ENCODE measurements around the gene RPUSD1. TPM values are rescaled to one million over a fixed set of nuclear protein-coding genes. Genes with fewer than 3 reads are reported as not detected.

The RPUSD1 gene
- total and polyA plus RNA-seq, 8 donors = 8.6 to 21.0 (median 12.1) TPM

DNA sequence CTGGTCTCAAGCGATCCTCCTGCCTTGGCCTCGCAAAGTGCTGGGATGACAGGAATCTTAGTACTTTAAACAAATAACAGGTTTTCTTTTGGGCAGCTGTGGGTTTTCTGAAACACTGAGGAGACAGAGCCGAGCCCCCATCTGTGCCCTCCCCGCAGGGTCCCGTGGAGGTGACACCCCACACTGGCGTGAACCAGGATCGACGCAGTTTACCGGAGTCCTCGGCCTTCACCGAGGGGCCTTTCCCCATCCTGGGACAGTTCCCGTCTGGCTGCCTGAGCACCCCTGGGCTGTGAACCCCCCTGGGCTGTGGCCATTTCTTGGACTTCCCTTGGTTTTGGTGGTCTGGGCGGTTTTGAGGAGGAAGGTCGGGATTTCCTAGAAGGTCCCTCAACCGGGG lies 27.7 kb upstream of the RPUSD1 start:
- H3K36me3 ChIP-seq = no peaks in the 10 kb centered on the region
- peaks cover 7 to 9% of the 10 kb centered on the region in 2 donors for H3K4me1 ChIP-seq
- no peak for DNase-seq
- no peak overlapping the region for H3K27ac ChIP-seq
- intact Hi-C loops (cut with DNase I) = loop anchor here in 1 of 2 donors (5.0 kb wide), 1 partner anchor 241 kb away; no protein-coding TSS in a partner anchor
- H3K9me3 ChIP-seq = no peaks in the 10 kb centered on the region
- H3K27me3 ChIP-seq = peaks cover 19 to 97% of the 10 kb centered on the region in 2 donors
- TF ChIP-seq, protein P1, sequence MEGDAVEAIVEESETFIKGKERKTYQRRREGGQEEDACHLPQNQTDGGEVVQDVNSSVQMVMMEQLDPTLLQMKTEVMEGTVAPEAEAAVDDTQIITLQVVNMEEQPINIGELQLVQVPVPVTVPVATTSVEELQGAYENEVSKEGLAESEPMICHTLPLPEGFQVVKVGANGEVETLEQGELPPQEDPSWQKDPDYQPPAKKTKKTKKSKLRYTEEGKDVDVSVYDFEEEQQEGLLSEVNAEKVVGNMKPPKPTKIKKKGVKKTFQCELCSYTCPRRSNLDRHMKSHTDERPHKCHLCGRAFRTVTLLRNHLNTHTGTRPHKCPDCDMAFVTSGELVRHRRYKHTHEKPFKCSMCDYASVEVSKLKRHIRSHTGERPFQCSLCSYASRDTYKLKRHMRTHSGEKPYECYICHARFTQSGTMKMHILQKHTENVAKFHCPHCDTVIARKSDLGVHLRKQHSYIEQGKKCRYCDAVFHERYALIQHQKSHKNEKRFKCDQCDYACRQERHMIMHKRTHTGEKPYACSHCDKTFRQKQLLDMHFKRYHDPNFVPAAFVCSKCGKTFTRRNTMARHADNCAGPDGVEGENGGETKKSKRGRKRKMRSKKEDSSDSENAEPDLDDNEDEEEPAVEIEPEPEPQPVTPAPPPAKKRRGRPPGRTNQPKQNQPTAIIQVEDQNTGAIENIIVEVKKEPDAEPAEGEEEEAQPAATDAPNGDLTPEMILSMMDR (IDR thresholded peaks at IDR 0.05) = no peak
- ATAC-seq = no peak
- H3K4me3 ChIP-seq = no peak overlapping the region

DNA sequence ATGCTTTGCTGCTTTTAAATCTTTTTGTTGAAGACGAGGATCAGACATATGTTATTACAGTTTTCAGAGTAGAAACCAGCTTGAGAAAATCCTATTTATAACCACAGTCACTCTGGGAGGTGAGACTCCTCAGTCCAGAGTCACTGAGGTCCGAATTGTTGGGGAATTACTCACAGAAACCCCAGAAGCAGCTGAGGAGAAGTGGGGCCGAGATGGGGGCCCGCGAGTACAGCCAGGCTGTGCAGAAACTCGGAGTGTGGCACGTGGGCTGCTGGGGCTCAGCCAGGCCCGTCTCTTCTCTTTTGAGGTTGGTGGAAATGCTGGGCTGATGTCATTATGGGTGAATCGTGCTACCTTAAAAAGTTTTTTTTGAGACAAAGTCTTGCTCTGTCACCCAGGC lies 26.8 kb upstream of the RPUSD1 start:
- intact Hi-C loops (cut with DNase I) = loop anchor here in 1 of 2 donors (5.0 kb wide), 1 partner anchor 242 kb away; no protein-coding TSS in a partner anchor
- H3K4me3 ChIP-seq = no peak overlapping the region
- no peak for DNase-seq
- no peaks in the 10 kb centered on the region for H3K9me3 ChIP-seq
- peaks cover 19 to 97% of the 10 kb centered on the region in 2 donors for H3K27me3 ChIP-seq
- TF ChIP-seq, protein P1 (IDR thresholded peaks at IDR 0.05) = no peak
- peaks cover 7 to 9% of the 10 kb centered on the region in 2 donors for H3K4me1 ChIP-seq
- no peak overlapping the region for H3K27ac ChIP-seq
- no peaks in the 10 kb centered on the region for H3K36me3 ChIP-seq
- ATAC-seq = no peak

DNA sequence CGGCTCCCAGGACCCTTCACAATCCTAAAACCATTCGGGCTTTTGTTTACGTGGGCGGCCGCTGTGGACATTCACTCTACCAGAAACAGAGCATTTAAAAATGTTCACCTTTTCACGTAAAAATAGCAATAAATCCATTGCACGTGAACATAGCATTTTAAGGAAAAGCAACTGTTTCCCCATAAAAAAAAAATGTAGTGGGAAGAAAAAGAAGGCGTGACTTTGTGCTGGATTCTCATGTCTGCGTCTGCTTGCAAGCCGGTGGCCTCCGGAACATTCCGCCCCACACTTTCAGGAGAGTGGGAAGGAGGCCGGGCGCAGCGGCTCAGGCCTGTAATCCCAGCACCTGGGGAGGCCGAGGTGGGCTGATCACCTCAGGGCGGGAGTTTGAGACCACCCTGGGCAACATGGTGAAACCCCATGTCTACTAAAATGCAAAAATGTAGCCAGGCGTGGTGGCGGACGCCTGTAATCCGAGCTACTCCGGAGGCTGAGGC lies 25.8 kb upstream of the RPUSD1 start:
- H3K4me3 ChIP-seq = no peak overlapping the region
- TF ChIP-seq, protein P1 (IDR thresholded peaks at IDR 0.05) = no peak
- no peaks in the 10 kb centered on the region for H3K9me3 ChIP-seq
- intact Hi-C loops (cut with DNase I) = no loop called here
- ATAC-seq (no peak), DNase-seq (no peak)
- H3K36me3 ChIP-seq = no peaks in the 10 kb centered on the region
- H3K27ac ChIP-seq = no peak overlapping the region
- peaks cover 19 to 87% of the 10 kb centered on the region in 2 donors for H3K27me3 ChIP-seq
- peaks cover 7 to 9% of the 10 kb centered on the region in 2 donors for H3K4me1 ChIP-seq

DNA sequence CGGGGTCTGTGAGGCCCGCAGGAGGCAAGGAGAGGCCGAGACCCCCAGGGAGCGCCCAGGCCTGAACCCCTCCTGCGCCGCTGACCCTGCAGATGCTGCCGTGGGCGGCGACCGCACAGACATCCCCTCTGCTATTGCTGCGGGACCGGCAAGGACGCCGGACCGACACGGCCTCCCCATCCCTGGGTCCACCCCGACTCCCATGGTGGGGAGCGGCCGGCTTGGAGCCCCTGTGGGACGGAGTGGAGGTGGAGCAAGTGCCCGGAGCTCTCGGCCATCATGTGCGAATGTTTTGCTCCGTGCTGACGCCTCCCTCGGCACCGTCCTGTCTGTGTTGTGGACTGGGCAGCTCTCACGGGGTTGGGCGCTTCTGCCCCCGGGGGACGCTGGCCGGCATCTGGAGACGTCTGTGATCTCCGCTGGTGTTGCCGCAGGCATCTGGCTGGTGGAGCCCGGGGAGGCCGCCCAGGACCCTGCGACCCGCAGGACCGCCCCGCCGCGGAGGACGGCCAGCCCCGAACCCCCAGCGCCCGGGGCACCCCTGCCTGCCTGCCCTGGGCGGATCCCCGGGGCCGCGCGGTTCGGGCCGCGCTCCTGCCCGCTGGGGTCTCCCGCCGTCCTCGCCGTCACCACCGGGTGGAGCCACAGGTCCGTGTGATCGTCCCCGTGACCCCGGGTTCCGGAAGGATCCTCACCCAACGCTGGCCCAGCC lies 25.2 kb upstream of the RPUSD1 start:
- ATAC-seq = peak; percentile 79
- Histone ChIP-seq H3K4me1 (peaks cover 7 to 14% of the 10 kb centered on the region in 2 donors), H3K36me3 (no peaks in the 10 kb centered on the region), H3K27ac (no peak overlapping the region), H3K9me3 (no peaks in the 10 kb centered on the region), H3K27me3 (peaks cover 19 to 80% of the 10 kb centered on the region in 2 donors), H3K4me3 (no peak overlapping the region)
- peak in 2 of 4 donors; percentile 13 to 36 for DNase-seq
- intact Hi-C loops (cut with DNase I) = no loop called here
- TF ChIP-seq, protein P1 (IDR thresholded peaks at IDR 0.05) = peak; percentile 23 to 44

DNA sequence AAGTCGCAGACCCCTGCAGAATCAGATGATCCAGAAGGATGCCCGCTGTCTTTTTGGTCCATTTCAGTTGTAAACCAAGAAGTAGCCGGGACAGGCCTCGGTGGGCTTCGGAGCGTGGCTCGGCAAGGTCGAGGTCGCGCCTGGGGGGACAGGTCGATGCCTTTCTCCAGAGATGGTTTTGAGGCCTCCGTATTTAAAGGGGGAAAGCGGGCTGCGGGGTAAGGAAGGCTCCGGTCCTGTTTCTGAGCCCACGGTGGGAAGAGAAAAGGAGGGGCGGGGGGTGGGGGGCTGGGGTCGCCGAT lies 19.9 kb upstream of the RPUSD1 start:
- Histone ChIP-seq H3K27me3 (peaks cover 2 to 36% of the 10 kb centered on the region in 2 donors), H3K36me3 (no peaks in the 10 kb centered on the region)
- no peak for DNase-seq

More for the DNA sequence above, 19.9 kb upstream of the RPUSD1 start:
- H3K4me1 ChIP-seq = peaks cover 0 to 20% of the 10 kb centered on the region in 2 donors
- ATAC-seq = no peak
- TF ChIP-seq, protein P1 (IDR thresholded peaks at IDR 0.05) = no peak
- H3K9me3 ChIP-seq = no peaks in the 10 kb centered on the region
- H3K27ac ChIP-seq = peak overlapping the region in 1 of 2 donors; percentile 96
- peak overlapping the region; percentile 78 to 88 for H3K4me3 ChIP-seq
- intact Hi-C loops (cut with DNase I) = no loop called here
